ENCODE data around the gene MEGF11.

The MEGF11 gene

DNA sequence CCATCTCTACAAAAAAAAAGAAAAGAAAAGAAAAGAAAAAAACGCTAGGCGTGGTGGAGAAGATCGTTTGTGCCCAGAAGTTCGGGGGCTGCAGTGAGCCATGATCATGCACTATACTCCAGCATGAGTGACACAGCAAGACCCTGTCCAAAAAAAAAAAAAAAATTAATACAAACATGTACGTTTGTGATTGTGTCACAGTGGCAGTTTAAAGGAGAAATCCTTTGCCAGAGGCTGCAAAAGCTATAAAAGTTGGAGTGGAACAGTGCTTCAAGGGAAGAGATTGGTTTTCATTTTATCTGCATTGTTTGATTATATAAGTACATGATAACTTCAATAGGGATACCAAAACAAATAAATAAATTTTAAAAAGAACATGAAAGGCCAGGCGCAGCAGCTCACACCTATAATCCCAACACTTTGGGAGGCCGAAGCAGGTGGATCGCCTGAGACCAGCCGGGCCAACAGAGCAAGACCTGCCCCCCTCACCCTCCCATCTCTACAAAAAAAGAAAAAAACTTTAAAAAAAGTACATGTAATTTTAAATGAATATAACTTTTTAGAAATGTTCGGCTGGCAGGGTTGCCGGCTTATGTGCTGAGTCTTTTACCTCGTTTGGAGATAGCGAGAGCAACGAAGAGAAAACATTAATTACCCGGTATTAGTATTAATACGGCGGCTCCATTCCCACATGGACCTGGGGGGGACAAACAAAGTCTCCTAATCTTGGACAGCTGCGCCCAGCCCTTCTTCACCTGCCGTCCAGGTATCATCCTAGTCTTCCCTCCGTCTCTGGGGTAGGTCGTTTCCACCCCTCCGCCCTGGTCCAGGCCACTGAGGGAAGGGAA, 39.2 kb upstream of the MEGF11 start:
- Histone ChIP-seq H3K9ac (ENCODE audit: insufficient read length) (peak overlapping the region; percentile 85), H3K4me3 (peak overlapping the region; percentile 84), H3K36me3 (ENCODE audit: insufficient read depth, low read length) (no peaks in the 10 kb centered on the region), H3K27ac (peak overlapping the region; percentile 48; the same call in 1 of the 2 replicates), H3K9me3 (ENCODE audit: low read depth, low read length) (no peaks in the 10 kb centered on the region)
- no peak for DNase-seq (ENCODE audit: low read depth, low spot score)
- no peak for TF ChIP-seq EZH2 (IDR thresholded peaks at IDR 0.05)
- peak; percentile 29; the same call in 1 of the 2 replicates for TF ChIP-seq POLR2AphosphoS5 (IDR thresholded peaks at IDR 0.05; ENCODE audit: borderline replicate concordance, low read depth, low read length)

DNA sequence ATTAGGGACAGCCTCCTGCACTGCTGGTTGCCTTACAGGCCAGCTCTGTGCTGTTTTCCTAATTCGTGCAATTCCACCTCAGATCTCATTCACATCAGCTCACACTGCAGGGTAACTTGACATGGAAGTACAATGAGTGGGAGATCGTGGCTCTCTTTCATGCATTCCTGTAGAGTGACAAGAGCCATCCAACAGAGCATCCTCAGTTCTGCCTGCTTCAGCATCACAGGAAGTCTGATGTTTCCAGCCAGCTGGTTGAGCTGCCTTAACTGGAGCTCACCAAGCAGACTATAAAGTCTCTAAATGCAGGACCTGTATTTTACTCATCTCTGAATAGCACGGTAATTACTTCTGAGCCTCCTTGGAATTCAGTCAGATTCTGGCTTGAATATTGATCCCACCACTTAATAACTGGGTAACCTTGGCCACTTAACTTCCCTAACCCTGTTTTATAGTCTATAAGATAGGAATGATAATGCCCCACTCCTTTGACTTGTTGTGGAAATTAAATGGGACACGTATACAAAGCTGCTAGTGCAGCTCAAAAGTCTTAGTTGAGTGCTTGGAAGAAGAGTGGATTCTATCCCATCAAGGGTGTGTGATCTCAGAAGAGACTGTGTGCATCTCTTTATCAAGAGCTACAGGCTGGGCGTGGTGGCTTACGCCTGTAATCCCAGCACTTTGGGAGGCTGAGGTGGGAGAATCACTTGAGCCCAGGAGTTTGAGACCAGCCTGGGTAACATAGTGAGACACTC, 38.4 kb upstream of the MEGF11 start:
- Histone ChIP-seq H3K36me3 (ENCODE audit: insufficient read depth, low read length) (no peaks in the 10 kb centered on the region), H3K4me3 (no peak overlapping the region; the same call in 1 of the 2 replicates), H3K27ac (no peak overlapping the region), H3K9me3 (ENCODE audit: low read depth, low read length) (no peaks in the 10 kb centered on the region), H3K9ac (ENCODE audit: insufficient read length) (no peak overlapping the region)
- TF ChIP-seq EZH2 (IDR thresholded peaks at IDR 0.05), result no peak
- TF ChIP-seq POLR2AphosphoS5 (IDR thresholded peaks at IDR 0.05; ENCODE audit: borderline replicate concordance, low read depth, low read length), result no peak
- no peak for TF ChIP-seq FOXP2 (optimal IDR thresholded peaks at IDR 0.05; ENCODE audit: control extremely low read depth, extremely low read length, insufficient read depth)
- DNase-seq (ENCODE audit: low read depth, low spot score), result no peak

DNA sequence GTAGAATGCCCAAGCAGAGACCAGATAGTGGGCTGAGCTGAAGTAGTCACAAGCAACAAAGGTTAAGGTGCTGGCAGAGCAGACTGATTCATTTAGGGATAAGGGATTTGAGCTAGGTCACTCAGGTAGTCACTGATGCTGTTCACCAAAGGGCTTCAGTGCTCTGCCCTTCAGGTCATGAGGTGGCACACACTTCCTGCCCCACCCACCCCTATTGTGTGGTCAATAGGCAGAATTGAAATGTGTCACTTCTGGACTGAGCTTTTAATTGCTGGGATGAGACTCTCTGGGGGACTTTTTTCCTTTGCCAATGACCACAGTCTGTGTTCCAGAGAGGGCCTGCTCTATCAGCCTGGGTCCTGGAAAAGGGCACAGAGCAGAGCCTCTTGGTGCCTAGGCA, 37.0 kb upstream of the MEGF11 start:
- Histone ChIP-seq H3K9me3 (ENCODE audit: low read depth, low read length) (no peaks in the 10 kb centered on the region), H3K9ac (ENCODE audit: insufficient read length) (no peak overlapping the region), H3K4me3 (no peak overlapping the region), H3K27ac (no peak overlapping the region), H3K36me3 (ENCODE audit: insufficient read depth, low read length) (no peaks in the 10 kb centered on the region)
- TF ChIP-seq EZH2 (IDR thresholded peaks at IDR 0.05), result no peak
- no peak for DNase-seq (ENCODE audit: low read depth, low spot score)

DNA sequence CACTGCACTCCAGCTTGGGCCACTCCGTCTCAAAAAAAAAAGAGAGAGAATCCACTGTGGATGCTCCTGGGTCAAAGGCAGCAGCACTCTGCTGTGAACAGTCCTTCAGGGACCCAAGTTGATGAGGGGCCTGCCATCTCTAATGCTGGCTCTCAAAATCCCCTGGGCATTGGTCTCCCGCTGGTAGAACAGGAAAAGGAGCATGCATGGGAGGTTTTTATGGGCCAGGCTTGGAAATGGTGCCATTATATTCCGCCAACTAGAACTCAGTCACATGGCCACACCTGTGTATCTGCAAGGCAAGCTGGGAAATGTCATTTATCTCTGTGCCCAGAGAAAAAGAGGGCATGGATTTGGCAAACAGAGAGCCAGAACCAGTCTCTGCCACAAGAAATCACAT, 36.5 kb upstream of the MEGF11 start:
- TF ChIP-seq EZH2 (IDR thresholded peaks at IDR 0.05), result no peak
- TF ChIP-seq POLR2AphosphoS5 (IDR thresholded peaks at IDR 0.05; ENCODE audit: borderline replicate concordance, low read depth, low read length), result no peak
- no peak for TF ChIP-seq FOXP2 (optimal IDR thresholded peaks at IDR 0.05; ENCODE audit: control extremely low read depth, extremely low read length, insufficient read depth)
- H3K4me3 ChIP-seq, result no peak overlapping the region
- H3K9me3 ChIP-seq (ENCODE audit: low read depth, low read length), result no peaks in the 10 kb centered on the region
- H3K27ac ChIP-seq, result no peak overlapping the region
- H3K36me3 ChIP-seq (ENCODE audit: insufficient read depth, low read length), result no peaks in the 10 kb centered on the region
- no peak overlapping the region for H3K9ac ChIP-seq (ENCODE audit: insufficient read length)
- DNase-seq (ENCODE audit: low read depth, low spot score), result no peak

DNA sequence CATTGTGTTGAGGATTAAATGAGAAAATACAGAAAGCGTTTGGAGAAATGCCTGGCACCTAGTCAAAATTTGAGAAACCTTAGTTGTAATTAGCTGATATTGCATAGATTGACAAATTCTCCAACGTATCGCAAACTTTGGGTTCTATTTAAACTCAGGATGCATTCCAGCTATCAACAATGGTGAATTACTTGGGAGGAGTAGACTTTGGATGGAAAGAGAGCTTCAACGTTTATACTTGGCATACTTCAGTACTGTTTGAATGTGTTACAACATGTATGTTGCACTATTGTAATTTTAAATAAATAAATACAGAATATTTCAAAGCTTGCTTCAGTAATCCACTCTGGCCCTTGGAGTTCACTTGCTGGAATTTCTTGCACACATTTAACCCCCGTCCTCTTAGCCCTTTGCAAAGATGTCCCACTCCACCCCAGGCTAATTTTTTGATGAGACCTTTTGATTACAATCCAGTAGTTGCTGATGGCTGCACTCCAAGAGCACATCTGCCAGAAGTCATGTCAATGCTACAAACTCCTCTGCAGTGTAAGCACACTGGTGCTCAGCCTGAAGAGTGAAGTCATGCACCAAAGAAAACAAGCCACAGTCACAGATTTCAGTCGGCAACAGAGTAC, 35.1 kb upstream of the MEGF11 start:
- Histone ChIP-seq H3K9ac (ENCODE audit: insufficient read length) (no peak overlapping the region), H3K9me3 (ENCODE audit: low read depth, low read length) (no peaks in the 10 kb centered on the region), H3K27ac (no peak overlapping the region), H3K4me3 (no peak overlapping the region), H3K36me3 (ENCODE audit: insufficient read depth, low read length) (no peaks in the 10 kb centered on the region)
- no peak for DNase-seq (ENCODE audit: low read depth, low spot score)
- TF ChIP-seq EZH2 (IDR thresholded peaks at IDR 0.05) (no peak), FOXP2 (optimal IDR thresholded peaks at IDR 0.05; ENCODE audit: control extremely low read depth, extremely low read length, insufficient read depth) (no peak), POLR2AphosphoS5 (IDR thresholded peaks at IDR 0.05; ENCODE audit: borderline replicate concordance, low read depth, low read length) (no peak)

DNA sequence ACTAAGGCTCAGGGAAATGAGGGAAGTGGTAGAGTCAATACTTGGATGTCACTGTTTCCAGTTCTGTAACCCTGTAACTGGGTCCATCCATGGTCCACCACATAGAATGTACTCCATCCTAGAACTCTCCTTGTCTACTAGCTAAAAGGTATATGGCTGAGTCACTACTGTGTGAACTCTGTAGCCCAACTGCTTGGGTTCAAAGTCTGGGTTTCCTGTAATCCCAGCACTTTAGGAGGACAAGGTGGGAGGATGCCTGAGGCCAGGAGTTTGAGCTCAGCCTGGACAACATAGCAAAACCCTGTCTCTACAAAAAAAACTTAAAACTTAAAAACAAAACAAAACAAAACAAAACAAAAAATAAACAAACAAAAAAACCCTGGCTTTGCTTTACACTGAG, 34.5 kb upstream of the MEGF11 start:
- Histone ChIP-seq H3K9ac (ENCODE audit: insufficient read length) (no peak overlapping the region), H3K36me3 (ENCODE audit: insufficient read depth, low read length) (no peaks in the 10 kb centered on the region), H3K9me3 (ENCODE audit: low read depth, low read length) (no peaks in the 10 kb centered on the region), H3K27ac (no peak overlapping the region), H3K4me3 (no peak overlapping the region)
- TF ChIP-seq FOXP2 (optimal IDR thresholded peaks at IDR 0.05; ENCODE audit: control extremely low read depth, extremely low read length, insufficient read depth), result no peak
- no peak for TF ChIP-seq POLR2AphosphoS5 (IDR thresholded peaks at IDR 0.05; ENCODE audit: borderline replicate concordance, low read depth, low read length)
- TF ChIP-seq EZH2 (IDR thresholded peaks at IDR 0.05), result no peak
- no peak for DNase-seq (ENCODE audit: low read depth, low spot score)

DNA sequence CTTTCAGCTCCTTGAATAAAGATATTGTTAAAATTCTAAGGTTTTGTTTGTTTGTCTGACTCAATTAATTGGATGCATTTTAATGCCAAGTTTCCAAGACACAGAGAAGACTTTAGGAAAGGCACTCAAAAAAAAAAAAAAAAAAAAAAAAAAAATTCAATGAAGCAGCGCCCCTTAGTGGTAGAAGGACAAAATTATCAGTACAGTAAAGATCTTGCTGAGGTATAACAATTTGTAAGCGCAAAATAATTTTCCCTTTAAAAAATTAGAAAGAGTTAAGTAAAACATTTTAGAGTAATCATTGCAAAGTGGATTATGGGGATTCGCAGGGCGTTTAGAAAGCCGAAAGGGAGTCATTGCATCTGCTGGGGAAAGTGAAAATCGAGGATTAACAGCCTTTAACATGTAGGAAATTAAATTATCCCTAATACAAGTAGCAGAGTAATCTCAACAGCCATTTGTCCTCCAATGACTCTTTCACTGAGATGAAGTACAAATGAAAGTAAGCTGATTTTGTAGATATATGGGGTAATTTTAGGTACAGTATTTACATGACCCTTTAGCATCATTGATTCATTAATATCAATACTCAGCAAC, 34.0 kb upstream of the MEGF11 start:
- TF ChIP-seq POLR2AphosphoS5 (IDR thresholded peaks at IDR 0.05; ENCODE audit: borderline replicate concordance, low read depth, low read length), result no peak
- TF ChIP-seq EZH2 (IDR thresholded peaks at IDR 0.05), result no peak
- TF ChIP-seq FOXP2 (optimal IDR thresholded peaks at IDR 0.05; ENCODE audit: control extremely low read depth, extremely low read length, insufficient read depth), result no peak
- H3K9ac ChIP-seq (ENCODE audit: insufficient read length), result no peak overlapping the region

More for the DNA sequence above, 34.0 kb upstream of the MEGF11 start:
- Histone ChIP-seq H3K4me3 (0 out of 2 replicates have a peak overlapping the region, but pooled peaks have one; percentile 5), H3K27ac (no peak overlapping the region), H3K9me3 (ENCODE audit: low read depth, low read length) (no peaks in the 10 kb centered on the region), H3K36me3 (ENCODE audit: insufficient read depth, low read length) (no peaks in the 10 kb centered on the region)
- peak; percentile 32 for DNase-seq (ENCODE audit: low read depth, low spot score)
